Measurements from ENCODE around the gene CA6.
"Not testable (repeated sequence)": the region's sequence is repeated elsewhere in the genome, so short reads cannot be mapped to it uniquely, and the experiment has no call there.

The CA6 gene

DNA sequence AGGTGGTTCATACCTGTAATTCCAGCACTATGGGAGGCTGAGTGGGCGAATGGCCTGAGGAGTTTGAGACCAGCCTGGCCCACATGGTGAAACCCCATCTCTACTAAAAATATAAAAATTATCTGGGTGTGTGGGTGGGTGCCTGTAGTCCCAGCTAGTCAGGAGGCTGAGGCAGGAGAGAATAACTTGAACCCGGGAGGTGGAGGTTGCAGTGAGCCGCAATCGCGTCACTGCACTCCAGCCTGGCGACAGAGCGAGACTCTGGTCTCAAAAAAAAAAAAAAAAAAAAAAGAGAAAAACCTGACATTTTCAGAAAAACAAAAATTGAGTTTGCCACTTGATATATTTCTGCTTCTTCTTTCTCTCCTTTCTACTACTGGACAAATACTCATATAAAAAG is 24.3 kb downstream of the CA6 start:
- no peak for DNase-seq (ENCODE audit: low read depth)

DNA sequence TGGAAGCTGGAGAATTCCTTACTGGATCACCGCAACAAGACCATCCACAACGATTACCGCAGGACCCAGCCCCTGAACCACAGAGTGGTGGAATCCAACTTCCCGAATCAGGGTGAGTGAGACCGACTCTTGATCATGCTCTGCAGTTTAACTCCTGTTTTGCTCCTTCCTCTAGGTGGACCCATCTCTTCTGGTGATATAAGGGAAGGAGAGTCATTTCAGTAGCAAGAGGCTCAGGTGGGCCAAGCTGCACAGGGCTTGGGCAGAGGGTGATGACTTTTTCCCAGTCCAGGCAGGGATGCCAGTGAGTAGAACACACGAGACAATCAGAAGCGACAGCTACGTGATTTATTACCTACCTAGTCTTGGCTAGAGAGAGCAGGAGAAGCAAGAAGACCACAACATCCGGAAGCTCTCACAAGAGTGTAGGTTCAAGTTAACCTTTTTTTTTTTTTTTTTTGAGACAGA is 25.2 kb downstream of the CA6 start:
- no peak for DNase-seq (ENCODE audit: low read depth)

DNA sequence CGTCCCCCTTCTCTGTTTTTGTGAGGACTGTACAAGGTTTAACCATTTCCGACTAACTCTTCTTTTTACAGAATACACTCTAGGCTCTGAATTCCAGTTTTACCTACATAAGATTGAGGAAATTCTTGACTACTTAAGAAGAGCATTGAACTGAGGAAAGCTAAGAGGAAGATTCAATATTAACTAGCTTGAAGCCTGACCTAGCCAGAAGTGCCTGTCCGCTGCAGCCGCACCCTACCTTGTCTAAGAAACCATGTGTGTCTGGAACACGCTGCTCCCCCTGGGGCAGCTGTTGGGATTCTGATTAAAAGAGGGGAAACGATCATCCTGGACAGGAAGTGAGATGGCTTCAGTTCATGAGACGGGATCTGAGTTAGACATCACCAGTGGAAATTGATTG is 28.9 kb downstream of the CA6 start:
- no peak for DNase-seq (ENCODE audit: low read depth)

DNA sequence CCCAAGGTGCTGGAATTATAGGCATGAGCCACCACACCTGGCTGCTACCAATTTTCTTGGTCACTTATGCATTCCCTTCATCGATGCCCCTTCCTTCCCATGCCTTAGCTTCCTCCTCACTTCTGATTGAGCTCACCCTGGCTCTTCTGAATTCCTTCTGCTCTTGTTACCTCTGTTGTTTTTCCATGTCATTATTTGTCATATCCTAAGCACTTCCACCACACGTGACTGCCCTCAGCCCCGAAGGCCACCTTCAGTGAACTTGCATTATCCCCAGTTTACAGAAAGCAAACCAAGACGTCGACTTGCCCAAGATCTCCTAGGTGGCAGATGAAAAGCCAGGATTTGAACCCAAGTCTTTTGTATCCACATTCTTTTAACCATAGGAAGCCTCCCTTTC is 30.7 kb downstream of the CA6 start:
- no peak for DNase-seq (ENCODE audit: low read depth)

DNA sequence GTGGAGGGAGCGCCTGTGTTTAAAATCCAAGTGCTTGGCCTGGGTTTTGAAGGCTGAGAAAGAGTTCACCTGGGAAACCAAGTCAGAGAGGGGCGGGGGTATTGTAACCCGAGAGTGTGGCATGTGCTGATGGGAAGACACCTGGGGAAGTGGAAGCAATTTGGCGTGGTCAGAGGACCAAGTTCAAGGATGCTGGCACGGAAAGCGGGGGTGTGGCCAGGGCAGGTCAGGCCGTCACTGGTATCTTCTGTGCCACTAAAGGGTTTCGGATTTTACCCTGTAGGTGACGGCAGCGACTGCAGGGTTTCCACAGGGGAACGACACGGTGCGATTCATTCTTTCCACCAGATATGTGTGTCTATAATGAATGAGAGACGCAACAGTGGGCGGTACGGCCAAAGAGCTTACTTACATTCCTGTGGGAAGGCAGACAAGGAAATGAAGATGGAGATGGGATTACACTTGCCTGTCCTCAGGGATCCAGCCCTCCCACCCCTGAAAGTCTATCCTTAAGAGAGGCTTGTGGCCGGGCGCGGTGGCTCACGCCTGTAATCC is 31.3 kb downstream of the CA6 start:
- no peak for DNase-seq (ENCODE audit: low read depth)

DNA sequence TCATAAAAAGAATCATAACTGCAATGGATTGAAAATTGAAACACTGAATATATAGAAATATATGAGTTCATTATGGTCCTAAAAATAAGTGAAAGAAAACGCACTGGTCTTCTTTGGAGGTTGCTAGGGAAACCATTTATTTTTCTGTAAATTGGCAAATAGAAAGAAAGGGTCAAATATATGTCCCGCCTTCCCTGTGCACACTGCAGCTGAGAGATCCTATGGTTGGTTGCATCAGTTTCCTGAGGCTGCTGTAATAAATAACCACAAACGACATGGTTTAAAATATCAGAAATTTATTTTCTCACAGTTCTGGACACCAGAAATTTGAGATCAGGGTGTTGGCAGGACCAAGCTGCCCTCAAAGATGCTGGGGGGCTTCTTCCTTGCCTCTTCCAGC is 35.0 kb downstream of the CA6 start:
- no peak for DNase-seq (ENCODE audit: low read depth)

DNA sequence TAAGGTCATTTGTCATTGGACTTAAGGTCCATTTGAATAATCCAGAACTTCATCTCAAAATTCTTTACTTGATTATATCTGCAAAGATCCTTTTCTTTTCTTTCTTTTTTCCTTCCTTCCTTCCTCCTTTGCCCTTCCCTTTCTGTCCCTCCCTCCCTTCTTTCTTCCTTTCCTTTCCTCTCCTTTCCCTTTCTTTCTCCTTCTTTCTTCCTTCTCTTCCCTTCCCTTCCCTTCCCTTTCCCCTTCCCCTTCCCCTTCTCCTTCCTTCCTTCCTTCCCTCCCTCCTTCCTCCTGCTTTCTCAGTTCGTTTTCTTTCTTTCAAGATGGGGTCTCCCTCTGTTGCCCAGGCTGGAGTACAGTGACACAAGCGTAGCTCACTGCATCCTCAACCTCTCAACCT is 35.5 kb downstream of the CA6 start:
- DNase-seq (ENCODE audit: low read depth), result no peak

DNA sequence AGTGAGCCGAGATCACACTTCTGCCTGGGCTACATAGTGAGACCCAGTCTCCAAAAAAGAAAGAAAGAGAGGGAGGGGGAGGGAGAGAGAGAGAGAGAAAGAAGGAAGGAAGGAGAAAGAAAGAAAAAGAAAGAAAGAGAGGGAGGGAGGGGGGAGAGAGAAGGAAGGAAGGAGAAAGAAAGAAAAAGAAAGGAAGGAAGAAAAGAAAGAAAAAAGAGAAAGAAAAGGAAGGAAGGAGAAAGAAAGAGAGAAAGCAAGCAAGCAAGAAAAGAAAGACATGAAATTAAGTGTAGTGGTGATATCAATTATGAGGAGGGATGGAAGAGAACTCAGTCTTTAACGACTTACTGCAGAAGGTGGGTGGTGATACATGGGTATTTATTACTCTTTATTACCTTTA is 38.5 kb downstream of the CA6 start:
- DNase-seq (ENCODE audit: low read depth), result no peak

DNA sequence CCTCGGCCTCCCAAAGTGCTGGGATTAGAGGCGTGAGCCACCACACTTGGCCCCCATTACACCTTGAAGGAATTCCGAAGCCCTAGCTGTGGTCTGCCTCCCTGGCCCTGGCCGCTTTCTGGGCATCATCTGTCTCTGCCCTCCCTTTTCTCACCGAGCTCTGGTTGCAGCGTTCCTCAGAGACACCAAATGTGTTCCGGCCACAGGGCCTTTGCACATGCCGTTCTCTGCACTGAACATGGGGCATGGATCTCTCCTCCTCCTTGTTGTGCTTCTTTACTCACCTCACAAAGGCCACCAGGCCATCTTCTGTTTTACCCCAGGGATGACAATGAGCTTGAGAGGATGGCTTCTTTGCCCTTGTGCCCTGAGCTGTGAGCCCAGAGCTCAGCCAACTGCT is 39.3 kb downstream of the CA6 start:
- no peak for DNase-seq (ENCODE audit: low read depth)

DNA sequence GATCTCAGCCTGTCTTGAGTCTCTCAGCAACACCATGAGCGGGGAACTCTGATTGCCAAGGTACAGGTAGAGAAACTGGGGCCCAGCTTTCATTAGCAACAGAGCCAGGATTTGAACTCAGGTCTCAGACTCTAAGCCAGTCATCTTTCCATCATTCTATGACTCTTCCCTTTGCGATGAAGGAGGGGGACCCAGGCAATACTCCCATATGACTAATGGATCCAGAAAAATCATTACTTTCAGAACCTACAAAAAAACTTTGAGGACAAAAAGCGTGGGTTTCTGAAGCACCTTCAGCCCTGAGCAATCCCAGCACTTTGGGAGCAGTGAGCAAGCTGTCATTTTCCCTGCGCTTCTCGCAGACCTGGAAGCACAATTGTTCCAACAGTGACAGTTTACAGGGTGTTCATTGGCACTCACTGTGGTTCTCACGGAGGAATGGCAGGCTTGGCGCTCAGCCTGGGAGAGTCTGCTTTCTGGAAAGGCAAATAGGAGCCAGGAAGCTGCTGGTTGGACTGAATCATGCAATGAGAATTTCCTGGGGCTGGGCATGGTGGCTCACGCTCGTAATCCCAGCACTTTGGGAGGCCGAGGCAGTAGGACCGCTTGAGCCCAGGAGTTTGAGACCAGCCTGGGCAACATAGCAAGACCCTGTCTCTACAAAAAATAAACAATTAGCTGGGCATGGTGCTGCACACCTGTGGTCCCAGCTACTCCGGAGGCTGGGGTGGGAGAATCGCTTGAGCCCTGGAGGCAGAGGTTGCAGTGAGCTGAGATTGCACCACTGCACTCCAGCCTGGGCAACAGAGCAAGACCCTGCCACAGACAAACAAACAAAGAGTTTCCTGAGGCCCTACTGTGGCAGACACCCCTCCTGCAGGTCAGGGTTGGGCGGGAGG is 40.5 kb downstream of the CA6 start:
- DNase-seq (ENCODE audit: low read depth), result peak; percentile 94

DNA sequence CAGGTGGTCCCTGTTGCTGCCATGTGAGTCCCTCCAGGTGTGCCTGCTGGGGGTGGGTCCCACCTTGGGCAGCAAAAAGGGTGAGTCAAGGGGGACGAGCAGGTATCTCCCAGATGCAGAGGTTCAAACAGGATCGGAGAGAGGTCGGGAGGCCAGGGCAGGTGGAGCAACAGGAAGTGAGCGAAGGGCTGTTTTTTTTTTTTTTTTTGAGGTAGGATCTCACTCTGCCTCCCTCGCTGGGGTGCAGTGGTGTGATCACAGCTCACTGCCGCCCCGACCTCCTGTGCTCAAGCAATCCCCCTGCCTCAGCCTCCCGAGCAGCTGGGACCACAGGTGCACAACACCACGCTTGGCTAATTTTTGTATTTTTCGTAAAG is 41.1 kb downstream of the CA6 start:
- DNase-seq (ENCODE audit: low read depth), result no peak

DNA sequence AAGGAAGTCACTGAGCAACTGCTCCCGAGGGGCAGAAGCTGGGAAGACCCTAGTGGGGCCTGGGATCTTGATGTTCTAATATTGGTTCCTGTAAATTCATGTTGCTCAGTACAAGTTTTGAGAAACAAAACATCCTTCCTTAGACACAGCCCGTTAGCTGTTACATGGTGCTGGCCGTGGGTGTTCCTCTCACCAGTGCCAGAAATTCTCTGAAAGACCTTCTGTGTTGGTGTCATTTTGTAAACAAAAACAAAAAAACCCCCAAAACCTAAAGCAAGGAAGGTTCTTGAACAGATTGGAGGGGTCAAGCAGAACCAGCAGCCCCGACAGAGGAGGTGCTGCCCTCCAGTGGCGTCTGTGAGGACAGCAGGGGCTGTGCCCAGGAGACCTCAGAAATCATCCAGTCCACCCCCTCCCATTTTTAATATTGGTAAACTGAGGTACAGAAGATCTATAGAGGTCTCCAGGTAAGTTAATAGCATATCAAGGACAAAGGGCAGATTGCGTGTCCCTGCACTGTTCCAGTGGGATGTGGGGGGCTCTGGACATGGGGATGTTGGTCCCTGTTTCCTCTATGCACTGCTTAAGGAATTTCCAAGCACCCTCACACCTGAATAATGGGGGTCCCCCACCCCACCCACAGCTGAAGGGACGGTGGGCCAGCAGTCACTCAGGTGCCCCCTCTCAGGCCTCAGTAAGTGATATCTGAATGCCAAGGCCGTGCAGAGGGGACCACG is 42.4 kb downstream of the CA6 start:
- no peak for DNase-seq (ENCODE audit: low read depth)

DNA sequence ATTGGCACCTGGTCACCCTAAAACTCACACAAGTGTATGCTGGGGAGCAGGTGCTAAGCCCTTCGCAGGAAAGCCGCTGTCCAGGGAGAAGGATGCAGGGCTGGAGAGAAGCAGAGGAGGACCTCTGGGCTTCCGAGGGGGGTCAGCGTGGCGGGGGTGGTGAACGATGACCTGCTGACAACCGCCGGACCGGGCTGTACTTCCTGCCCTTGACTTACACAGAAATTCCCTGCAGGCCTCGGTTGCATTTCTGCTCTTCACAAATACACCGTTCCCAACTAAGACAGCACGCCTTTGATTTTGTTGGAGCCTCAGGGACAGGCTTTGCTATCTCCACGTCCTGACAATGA is 42.9 kb downstream of the CA6 start:
- no peak for DNase-seq (ENCODE audit: low read depth)

DNA sequence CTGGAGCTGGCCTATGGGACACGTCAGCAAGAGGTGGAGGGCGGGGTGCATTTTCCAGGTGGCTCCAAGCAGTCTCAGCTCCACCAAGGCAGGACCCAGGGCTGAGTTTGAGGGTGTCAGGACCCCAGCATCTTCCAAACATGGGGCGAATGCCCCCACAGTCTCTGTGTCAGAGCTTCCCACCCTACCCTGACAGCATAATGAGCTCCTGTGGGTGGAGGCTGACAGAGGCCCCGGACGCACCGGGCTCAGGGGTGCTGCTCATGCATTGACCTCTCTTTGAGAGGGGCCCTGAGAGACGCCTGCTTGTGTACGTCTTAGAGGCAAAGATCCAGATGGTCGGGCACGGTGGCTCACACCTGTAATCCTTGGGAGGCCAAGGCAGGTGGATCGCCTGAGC is 43.4 kb downstream of the CA6 start:
- DNase-seq (ENCODE audit: low read depth), result no peak

DNA sequence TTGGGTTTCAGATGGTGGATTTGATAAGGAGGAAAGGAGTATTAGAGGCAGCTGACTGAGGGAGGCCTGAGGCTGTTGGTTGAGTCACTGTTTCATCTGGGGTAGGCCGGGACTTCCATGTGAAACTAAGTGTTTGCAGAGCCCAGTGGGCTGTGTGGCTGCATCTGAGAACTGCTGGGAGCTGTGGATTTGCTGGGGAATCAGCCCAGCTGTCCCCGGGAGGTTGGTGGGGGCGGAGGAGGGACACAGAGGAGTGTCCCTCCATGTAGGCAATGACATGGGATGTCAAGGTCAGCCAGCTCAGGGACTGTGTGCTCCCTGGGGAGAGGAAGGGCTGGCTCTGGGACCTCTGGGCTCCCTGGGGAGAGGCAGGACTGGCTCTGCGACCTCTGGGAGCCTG is 44.2 kb downstream of the CA6 start:
- no peak for DNase-seq (ENCODE audit: low read depth)

DNA sequence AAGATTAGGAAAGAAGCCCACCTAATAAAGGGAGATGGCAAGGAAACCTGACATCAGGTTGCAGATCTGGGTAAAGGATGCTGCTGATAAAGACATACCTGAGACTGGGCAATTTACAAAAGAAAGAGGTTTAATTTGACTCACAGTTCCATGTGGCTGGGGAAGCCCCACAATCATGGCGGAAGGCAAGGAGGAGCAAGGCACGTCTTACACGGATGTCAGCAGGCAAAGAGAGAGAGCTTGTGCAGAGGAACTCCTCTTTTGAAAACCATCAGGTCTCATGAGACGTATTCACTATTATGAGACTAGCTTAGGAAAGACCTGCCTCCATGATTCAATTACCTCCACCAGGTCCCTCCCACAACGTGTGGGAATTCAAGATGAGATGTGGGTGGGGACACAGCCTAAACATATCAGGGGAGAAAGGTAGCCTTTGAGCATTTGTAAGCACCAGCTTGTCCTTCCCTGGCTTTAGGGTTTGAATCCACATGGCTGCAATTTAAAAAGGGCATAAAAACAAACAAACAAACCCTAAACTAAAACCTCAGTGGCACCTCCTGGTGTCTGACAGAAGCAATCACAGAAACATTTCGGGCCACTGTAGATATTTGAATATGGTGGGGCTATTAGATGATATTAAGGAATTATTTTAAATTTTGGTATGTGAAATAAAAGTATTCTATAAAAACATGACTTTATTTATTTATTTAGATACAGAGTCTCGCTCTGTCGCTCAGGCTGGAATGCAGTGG is 47.4 kb downstream of the CA6 start:
- no peak for DNase-seq (ENCODE audit: low read depth)

DNA sequence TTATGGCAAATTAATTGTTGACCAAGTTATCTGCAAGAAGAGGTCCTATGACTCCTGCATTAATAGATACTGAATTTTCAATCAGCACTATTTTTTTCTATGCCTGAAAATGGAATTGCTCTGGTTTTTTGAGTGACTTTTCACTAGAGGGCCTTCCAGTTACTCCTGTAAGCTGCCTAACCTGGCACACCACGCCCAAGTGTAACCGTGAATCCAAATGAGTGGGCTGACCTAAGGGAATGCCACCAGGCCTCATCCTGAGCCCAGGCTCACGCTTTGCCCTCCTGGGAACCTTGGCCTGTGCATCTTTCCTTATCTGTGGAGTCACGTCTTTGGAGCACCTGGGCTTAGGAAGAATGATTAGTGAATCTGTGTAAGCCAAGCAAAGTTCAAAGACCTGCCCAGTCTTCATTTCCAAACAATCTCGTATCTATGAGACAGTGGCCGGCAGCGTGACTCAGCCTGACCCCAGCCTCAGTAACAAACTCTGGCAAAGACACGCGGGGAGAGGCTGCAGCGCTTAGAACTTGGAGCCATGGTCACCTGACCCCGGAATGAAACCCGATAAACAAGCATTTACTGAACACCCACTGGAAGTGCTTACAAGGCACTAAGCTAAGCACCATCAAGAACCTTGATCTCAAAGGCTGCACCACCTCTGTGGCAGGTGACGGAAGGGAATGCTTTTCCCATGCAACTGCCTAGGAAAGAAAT is 48.5 kb downstream of the CA6 start:
- DNase-seq (ENCODE audit: low read depth), result not testable (repeated sequence)

DNA sequence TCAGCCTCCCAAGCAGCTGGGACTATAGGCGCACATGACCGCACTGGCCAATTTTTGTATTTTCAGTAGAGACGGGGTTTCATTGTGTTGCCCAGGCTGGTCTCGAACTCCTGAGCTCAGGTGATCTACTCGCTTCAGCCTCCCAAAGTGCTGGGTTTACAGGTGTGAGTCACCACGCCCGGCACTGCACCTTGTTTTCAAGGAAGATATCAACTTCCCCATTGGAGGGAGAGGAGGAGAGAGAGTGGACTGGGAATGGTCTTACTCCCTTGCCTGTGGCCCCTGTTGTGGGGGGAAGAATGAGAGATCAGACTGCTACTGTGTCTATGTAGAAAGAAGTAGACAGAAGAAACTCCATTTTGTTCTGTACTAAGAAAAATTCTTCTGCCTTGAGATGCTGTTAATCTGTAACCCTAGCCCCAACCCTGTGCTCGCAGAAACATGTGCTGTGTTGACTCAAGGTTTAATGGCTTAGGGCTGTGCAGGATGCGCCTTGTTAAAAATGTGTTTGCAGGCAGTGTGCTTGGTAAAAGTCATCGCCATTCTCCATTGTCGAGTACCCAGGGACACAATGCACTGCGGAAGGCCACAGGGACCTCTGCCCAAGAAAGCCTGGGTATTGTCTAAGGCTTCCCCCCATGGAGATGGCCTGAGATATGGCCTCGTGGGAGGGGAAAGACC is 56.0 kb downstream of the CA6 start:
- DNase-seq (ENCODE audit: low read depth), result not testable (repeated sequence)

DNA sequence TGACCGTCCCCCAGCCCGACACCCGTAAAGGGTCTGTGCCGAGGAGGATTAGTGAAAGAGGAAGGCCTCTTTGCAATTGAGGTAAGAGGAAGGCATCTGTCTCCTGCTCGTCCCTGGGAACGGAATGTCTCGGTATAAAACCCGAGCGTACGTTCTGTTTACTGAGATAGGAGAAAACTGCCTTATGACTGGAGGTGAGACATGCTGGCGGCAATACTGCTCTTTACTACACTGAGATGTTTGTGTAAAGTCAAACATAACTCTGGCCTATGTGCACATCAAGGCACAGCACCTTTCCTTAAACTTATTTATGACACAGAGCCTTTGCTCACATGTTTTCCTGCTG is 56.5 kb downstream of the CA6 start:
- not testable (repeated sequence) for DNase-seq (ENCODE audit: low read depth)

DNA sequence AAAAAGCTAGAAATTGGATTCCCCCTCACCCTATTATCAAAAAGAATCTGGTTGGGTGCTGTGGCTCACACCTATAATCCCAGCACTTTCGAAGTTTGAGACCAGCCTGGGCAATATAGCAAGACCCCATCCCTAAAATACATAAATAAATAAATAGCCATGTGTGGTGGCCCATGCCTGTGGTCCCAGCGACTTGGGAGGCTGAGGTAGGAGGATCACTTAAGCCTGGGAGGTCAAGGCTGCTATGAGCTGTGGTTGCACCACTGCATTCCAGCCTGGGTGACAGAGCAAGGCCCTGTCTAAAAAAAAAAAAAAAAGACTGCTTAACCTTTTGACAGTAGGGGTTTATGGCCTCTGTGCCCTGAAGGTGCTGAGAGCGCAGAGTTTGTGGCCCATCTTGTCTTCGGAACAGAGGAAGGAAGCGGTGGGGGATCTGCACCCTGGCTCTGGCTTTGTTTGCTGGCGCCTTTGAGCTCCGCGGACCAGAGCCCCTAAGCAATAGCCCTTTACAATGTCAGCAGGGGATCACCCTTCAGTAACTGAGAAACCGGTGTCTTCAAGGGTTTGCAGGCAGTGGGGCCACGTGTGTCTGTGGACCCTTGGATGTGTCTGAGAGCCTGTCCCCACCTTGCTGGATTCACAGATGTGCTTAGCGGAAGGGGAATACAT is 58.5 kb downstream of the CA6 start:
- DNase-seq (ENCODE audit: low read depth), result no peak
